HG02884 (cell line): ENCODE results near the gene SLF1.
"Not testable (repeated sequence)": the region's sequence is repeated elsewhere in the genome, so short reads cannot be mapped to it uniquely, and the experiment has no call there.

Experiments used
- ATAC-seq: cut with Tn5 transposase; IDR thresholded peaks from one replicate; pipeline ENCODE4 v1.9.1; 2021; ENCODE audit warnings: mild to moderate bottlenecking, moderate library complexity; ENCODE audit not compliant: unreplicated experiment

Gene SLF1

GRCh38 chr5:94618493-94619328, at the start of gene SLF1, which contains the start of gene KIAA0825:
TSS of gene SLF1 (plus strand) at chr5:94618669. CDS start at chr5:94628811, 10,142 bp downstream.
TSS of gene KIAA0825 (minus strand) at chr5:94618604. CDS start at chr5:94537126, 81,478 bp downstream.
- peak; percentile 93 for ATAC-seq

GRCh38 chr5:94571415-94571814, 47.1 kb upstream of the SLF1 start:
- ATAC-seq = no peak

- ATAC-seq = not testable (repeated sequence)
Observed at GRCh38 chr5:94573349-94573748, 45.1 kb upstream of the SLF1 start.

- ATAC-seq = no peak
Observed at GRCh38 chr5:94575196-94575595, 43.3 kb upstream of the SLF1 start.

- ATAC-seq = peak; percentile 70
Observed at GRCh38 chr5:94577466-94578245, 40.8 kb upstream of the SLF1 start.

GRCh38 chr5:94595281-94595840, 23.1 kb upstream of the SLF1 start:
- ATAC-seq = no peak

- ATAC-seq = no peak
Observed at GRCh38 chr5:94613583-94613982, 4.9 kb upstream of the SLF1 start.

- no peak for ATAC-seq
Observed at GRCh38 chr5:94614156-94614805, 4.2 kb upstream of the SLF1 start.

GRCh38 chr5:94615862-94616261, 2.6 kb upstream of the SLF1 start:
- ATAC-seq = no peak

GRCh38 chr5:94618029-94618492, 408 bp upstream of the SLF1 start:
- peak; percentile 29 for ATAC-seq

GRCh38 chr5:94620256-94620655, 1.8 kb downstream of the SLF1 start:
- ATAC-seq = no peak

- no peak for ATAC-seq
Observed at GRCh38 chr5:94621763-94622162, 3.3 kb downstream of the SLF1 start.

- ATAC-seq = no peak
Observed at GRCh38 chr5:94623011-94623410, 4.5 kb downstream of the SLF1 start.

GRCh38 chr5:94623877-94624276, 5.4 kb downstream of the SLF1 start:
- no peak for ATAC-seq

- no peak for ATAC-seq
Observed at GRCh38 chr5:94627191-94627590, 8.7 kb downstream of the SLF1 start.

- peak; percentile 99 for ATAC-seq
Observed at GRCh38 chr5:94632024-94632423, 13.6 kb downstream of the SLF1 start.

GRCh38 chr5:94640176-94640575, 21.7 kb downstream of the SLF1 start:
- ATAC-seq = no peak

GRCh38 chr5:94645053-94645452, 26.6 kb downstream of the SLF1 start:
- ATAC-seq = no peak

- ATAC-seq = no peak
Observed at GRCh38 chr5:94646758-94647157, 28.3 kb downstream of the SLF1 start.

- ATAC-seq = no peak
Observed at GRCh38 chr5:94649874-94650273, 31.4 kb downstream of the SLF1 start.

- no peak for ATAC-seq
Observed at GRCh38 chr5:94658272-94658671, 39.8 kb downstream of the SLF1 start.
